Nephron progenitor cell (in vitro differentiated cells): ENCODE data around the gene TTC8.

Experiments used
- DNase-seq: peaks from one replicate; pipeline ENCODE4 v3.0.0; 2021
- H3K27ac Mint-ChIP-seq: 2 replicates; pipeline ENCODE4 v1.8.0; 2021; ENCODE audit warnings: mild to moderate bottlenecking, moderate library complexity, mixed read lengths
- H3K27me3 Mint-ChIP-seq: 2 replicates; pipeline ENCODE4 v1.8.0; 2021; ENCODE audit warnings: mild to moderate bottlenecking, low read depth, mixed read lengths; ENCODE audit not compliant: poor library complexity
- H3K36me3 Mint-ChIP-seq: 2 replicates; pipeline ENCODE4 v1.8.0; 2021; ENCODE audit warnings: low read depth, mixed read lengths
- H3K4me1 Mint-ChIP-seq: 2 replicates; pipeline ENCODE4 v1.8.0; 2021; ENCODE audit warnings: mixed read lengths
- H3K4me3 Mint-ChIP-seq: 2 replicates; pipeline ENCODE4 v1.8.0; 2021; ENCODE audit warnings: mild to moderate bottlenecking, moderate library complexity, mixed read lengths
- H3K9me3 Mint-ChIP-seq: 2 replicates; pipeline ENCODE4 v1.8.0; 2021; ENCODE audit warnings: mild to moderate bottlenecking, moderate library complexity, mixed read lengths
- CTCF ChIP-seq: fragments of 200-600 bp; sonication (generic); IDR thresholded peaks from 2 replicates; pipeline ENCODE4 v1.5.0; 2021; ENCODE audit warnings: antibody characterized with exemption

Gene TTC8

GRCh38 chr14:88829188-88829587 lies 4.7 kb downstream of the TTC8 start:
- no peak for DNase-seq

GRCh38 chr14:88829685-88830302 lies 5.3 kb downstream of the TTC8 start:
- Mint-ChIP-seq H3K4me3 (no peak overlapping the region), H3K36me3 (peaks cover 30% of the 10 kb centered on the region), H3K27ac (peak overlapping the region; percentile 18), H3K9me3 (peaks cover 16% of the 10 kb centered on the region), H3K27me3 (peaks cover 3% of the 10 kb centered on the region), H3K4me1 (peaks cover 38% of the 10 kb centered on the region)
- no peak for DNase-seq
- no peak for TF ChIP-seq CTCF

More at GRCh38 chr14:88829188-88829587, 4.7 kb downstream of the TTC8 start:
- peaks cover 35% of the 10 kb centered on the region for H3K4me1 Mint-ChIP-seq
- H3K27me3 Mint-ChIP-seq: peaks cover 3% of the 10 kb centered on the region
- peaks cover 30% of the 10 kb centered on the region for H3K36me3 Mint-ChIP-seq
- no peak overlapping the region for H3K27ac Mint-ChIP-seq
- no peak overlapping the region for H3K4me3 Mint-ChIP-seq
- peaks cover 16% of the 10 kb centered on the region for H3K9me3 Mint-ChIP-seq
- TF ChIP-seq CTCF: no peak

- no peak for DNase-seq
- Mint-ChIP-seq H3K27ac (no peak overlapping the region), H3K27me3 (peaks cover 1% of the 10 kb centered on the region), H3K36me3 (peaks cover 33% of the 10 kb centered on the region), H3K4me3 (no peak overlapping the region), H3K9me3 (peaks cover 16% of the 10 kb centered on the region), H3K4me1 (peaks cover 29% of the 10 kb centered on the region)
- no peak for TF ChIP-seq CTCF
These were observed 6.8 kb downstream of the TTC8 start for GRCh38 chr14:88831284-88831683.

- H3K4me1 Mint-ChIP-seq: peaks cover 15% of the 10 kb centered on the region
- DNase-seq: no peak
- no peak overlapping the region for H3K4me3 Mint-ChIP-seq
- H3K9me3 Mint-ChIP-seq: peaks cover 16% of the 10 kb centered on the region
- no peak for TF ChIP-seq CTCF
- H3K27ac Mint-ChIP-seq: no peak overlapping the region
- peaks cover 2% of the 10 kb centered on the region for H3K27me3 Mint-ChIP-seq
- H3K36me3 Mint-ChIP-seq: peaks cover 39% of the 10 kb centered on the region
These were observed 10.5 kb downstream of the TTC8 start for GRCh38 chr14:88834883-88835431.

- no peak overlapping the region for H3K27ac Mint-ChIP-seq
- DNase-seq: no peak
- no peak for TF ChIP-seq CTCF
- H3K4me3 Mint-ChIP-seq: no peak overlapping the region
- H3K36me3 Mint-ChIP-seq: peaks cover 32% of the 10 kb centered on the region
- H3K4me1 Mint-ChIP-seq: peaks cover 15% of the 10 kb centered on the region
- peaks cover 12% of the 10 kb centered on the region for H3K9me3 Mint-ChIP-seq
- H3K27me3 Mint-ChIP-seq: peaks cover 2% of the 10 kb centered on the region
These were observed 11.2 kb downstream of the TTC8 start for GRCh38 chr14:88835661-88836060.

- H3K4me1 Mint-ChIP-seq: peaks cover 14% of the 10 kb centered on the region
- TF ChIP-seq CTCF: no peak
- peaks cover 2% of the 10 kb centered on the region for H3K27me3 Mint-ChIP-seq
- no peak overlapping the region for H3K27ac Mint-ChIP-seq
- H3K9me3 Mint-ChIP-seq: no peaks in the 10 kb centered on the region
- no peak overlapping the region for H3K4me3 Mint-ChIP-seq
- no peak for DNase-seq
- peaks cover 18% of the 10 kb centered on the region for H3K36me3 Mint-ChIP-seq
These were observed 13.0 kb downstream of the TTC8 start for GRCh38 chr14:88837495-88837894.
